GM18511 (cell line): ENCODE results near the gene EDAR.

Experiments
- ATAC-seq: cut with Tn5 transposase; IDR thresholded peaks from one replicate; pipeline ENCODE4 v1.9.1; 2021; ENCODE audit warnings: mild to moderate bottlenecking, moderate library complexity; ENCODE audit not compliant: unreplicated experiment

EDAR gene

GRCh38 chr2:108988796-108989713 is at the start of gene EDAR:
Gene EDAR, minus strand, starts transcription at chr2:108989220. Its CDS starts 58,206 bp downstream, at chr2:108931014.
- peak; percentile 72 for ATAC-seq

GRCh38 chr2:109033171-109033570 is 44.2 kb upstream of the EDAR start:
- ATAC-seq = no peak

GRCh38 chr2:109032229-109032820 is 43.3 kb upstream of the EDAR start:
- no peak for ATAC-seq

GRCh38 chr2:109031476-109032228 is 42.6 kb upstream of the EDAR start:
- ATAC-seq = peak; percentile 73

- no peak for ATAC-seq
These were observed 42.0 kb upstream of the EDAR start for GRCh38 chr2:109030870-109031475.

GRCh38 chr2:109029490-109030201 is 40.6 kb upstream of the EDAR start:
- ATAC-seq = no peak

- no peak for ATAC-seq
These were observed 39.9 kb upstream of the EDAR start for GRCh38 chr2:109028738-109029489.

- ATAC-seq = no peak
These were observed 39.3 kb upstream of the EDAR start for GRCh38 chr2:109028277-109028676.

GRCh38 chr2:109027702-109028101 is 38.7 kb upstream of the EDAR start:
- no peak for ATAC-seq

GRCh38 chr2:109024477-109024876 is 35.5 kb upstream of the EDAR start:
- no peak for ATAC-seq

GRCh38 chr2:109021895-109022300 is 32.9 kb upstream of the EDAR start:
- no peak for ATAC-seq

GRCh38 chr2:109020217-109020637 is 31.2 kb upstream of the EDAR start:
- ATAC-seq = no peak

- ATAC-seq = no peak
These were observed 29.4 kb upstream of the EDAR start for GRCh38 chr2:109018452-109018851.

GRCh38 chr2:109017017-109017416 is 28.0 kb upstream of the EDAR start:
- no peak for ATAC-seq

GRCh38 chr2:109016376-109016775 is 27.4 kb upstream of the EDAR start:
- ATAC-seq = no peak

GRCh38 chr2:109014476-109014875 is 25.5 kb upstream of the EDAR start:
- ATAC-seq = no peak

GRCh38 chr2:109013051-109013450 is 24.0 kb upstream of the EDAR start:
- ATAC-seq = no peak

- no peak for ATAC-seq
These were observed 21.0 kb upstream of the EDAR start for GRCh38 chr2:109009920-109010610.

GRCh38 chr2:109006971-109007370 is 18.0 kb upstream of the EDAR start:
- ATAC-seq = no peak
